NK-92 (cell line): ENCODE measurements around the gene SCAMP5.

Experiments used
- DNase-seq: peaks from one replicate; lab custom pipeline; 2025; ENCODE audit not compliant: unreplicated experiment; lab: John Stamatoyannopoulos, UW

SCAMP5 gene

GRCh38 chr15:75044258-75044878 lies 49.0 kb downstream of the SCAMP5 start:
- no peak for DNase-seq

GRCh38 chr15:75045332-75046015 lies 50.1 kb downstream of the SCAMP5 start:
- no peak for DNase-seq

- DNase-seq: no peak
Observed at GRCh38 chr15:75048394-75048793, 53.0 kb downstream of the SCAMP5 start.

GRCh38 chr15:75049392-75049791 lies 54.0 kb downstream of the SCAMP5 start:
- DNase-seq: no peak

- DNase-seq: no peak
Observed at GRCh38 chr15:75050283-75050682, 54.9 kb downstream of the SCAMP5 start.

- DNase-seq: no peak
Observed at GRCh38 chr15:75051191-75051608, 55.8 kb downstream of the SCAMP5 start.

DNA sequence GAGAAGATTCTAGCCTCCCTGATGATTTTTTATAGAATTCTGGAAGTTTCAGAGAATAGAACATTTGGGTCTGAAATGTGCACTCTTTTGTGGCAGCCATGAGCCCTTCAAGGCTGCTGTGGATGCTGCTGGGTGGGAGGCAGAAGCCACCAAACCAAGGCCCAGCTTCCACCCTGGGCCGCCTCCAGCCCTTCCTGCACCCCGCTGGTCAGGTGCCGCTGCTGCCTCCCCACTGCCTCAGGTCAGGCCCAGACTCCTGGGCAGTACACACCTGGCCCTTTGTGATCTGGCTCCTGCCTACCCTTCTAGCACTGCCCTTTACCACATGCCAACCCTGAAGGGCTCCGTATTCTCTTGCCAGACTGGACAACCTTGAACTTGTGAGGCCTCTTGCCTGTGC lies 56.3 kb downstream of the SCAMP5 start:
- DNase-seq: no peak

GRCh38 chr15:75052972-75053747 lies 57.8 kb downstream of the SCAMP5 start:
- no peak for DNase-seq

- no peak for DNase-seq
Observed at GRCh38 chr15:75053748-75054125, 58.4 kb downstream of the SCAMP5 start.

- DNase-seq: no peak
Observed at GRCh38 chr15:75054172-75054897, 59.0 kb downstream of the SCAMP5 start.

DNA sequence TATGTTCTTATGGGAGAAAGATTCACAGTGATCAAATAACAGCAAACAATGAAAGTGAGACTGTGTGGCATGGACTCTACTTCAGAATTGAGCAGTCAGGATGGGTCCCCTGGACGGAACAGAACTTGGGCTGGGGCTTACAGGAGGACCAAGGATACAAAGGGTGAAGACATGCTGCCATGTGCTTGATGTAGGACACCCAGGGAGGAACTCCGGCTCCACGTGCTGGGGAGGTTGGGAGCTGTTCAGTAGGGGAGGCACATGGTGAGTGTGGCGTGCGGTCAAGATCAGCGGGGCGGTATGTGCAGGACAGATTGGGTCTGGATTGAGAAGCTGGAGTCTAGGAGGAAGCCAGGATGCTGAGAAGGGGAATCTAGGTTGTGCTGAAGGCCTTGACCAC lies 60.7 kb downstream of the SCAMP5 start:
- no peak for DNase-seq

GRCh38 chr15:75058127-75058905 lies 63.0 kb downstream of the SCAMP5 start:
- DNase-seq: no peak

DNA sequence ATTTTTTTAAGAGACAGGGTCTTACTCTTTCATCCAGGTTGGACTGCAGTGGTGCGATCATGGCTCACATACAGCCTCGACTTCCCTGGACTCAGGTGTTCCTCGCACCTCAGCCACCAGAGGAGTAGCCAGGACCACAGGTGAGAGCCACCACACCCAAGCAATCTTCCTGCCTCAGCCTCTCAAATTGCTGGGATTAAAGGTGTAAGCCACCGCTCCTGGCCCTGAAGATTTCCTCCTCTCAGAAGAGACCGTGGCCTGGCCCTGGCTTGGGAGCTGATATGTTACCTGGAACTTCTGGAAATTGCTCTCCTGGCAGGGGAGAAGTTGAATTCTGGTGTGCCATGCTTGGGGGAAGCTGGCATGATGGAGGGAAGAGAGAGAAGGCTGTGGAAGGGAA lies 64.2 kb downstream of the SCAMP5 start:
- DNase-seq: no peak

GRCh38 chr15:75061272-75061671 lies 65.9 kb downstream of the SCAMP5 start:
- DNase-seq: no peak

DNA sequence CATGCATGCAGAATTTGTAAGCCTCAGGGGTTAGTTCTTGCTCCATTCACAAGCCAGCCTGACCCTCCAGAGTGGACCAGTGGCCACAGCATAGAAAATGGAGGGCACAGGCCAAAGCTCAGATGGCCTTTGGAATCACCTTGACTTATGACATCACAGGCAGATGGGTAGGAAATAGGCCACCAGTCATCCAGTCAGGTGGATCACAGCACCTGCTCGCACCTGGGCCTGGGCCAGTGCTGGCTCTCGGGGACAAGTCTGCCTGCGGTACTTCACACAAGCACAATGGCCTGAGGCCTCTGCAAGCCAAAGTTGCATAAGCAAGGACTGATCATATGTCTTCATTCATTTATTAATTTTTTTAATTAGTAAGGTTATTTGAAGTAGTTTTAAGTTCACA lies 67.3 kb downstream of the SCAMP5 start:
- DNase-seq: no peak

- no peak for DNase-seq
Observed at GRCh38 chr15:75063338-75063737, 68.0 kb downstream of the SCAMP5 start.

- DNase-seq: no peak
Observed at GRCh38 chr15:75063889-75064288, 68.5 kb downstream of the SCAMP5 start.

DNA sequence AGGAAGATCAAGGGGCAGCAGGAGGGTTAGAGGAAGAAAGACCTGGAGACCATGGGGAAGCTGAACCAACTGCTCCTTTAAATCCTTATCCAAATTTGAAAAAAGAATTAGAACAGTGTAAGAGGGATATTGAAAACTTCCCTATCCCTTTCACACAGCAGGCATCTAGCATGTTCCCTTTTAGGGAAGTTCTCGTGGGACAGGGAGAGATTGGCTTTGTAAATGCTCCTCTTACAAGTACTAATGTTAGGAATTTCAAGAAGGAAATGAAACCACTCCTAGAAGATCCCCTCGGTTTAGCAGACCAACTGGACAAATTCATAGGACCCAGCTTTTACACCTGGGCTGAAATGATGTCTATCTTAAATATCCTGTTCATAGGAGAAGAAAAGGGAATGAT lies 69.5 kb downstream of the SCAMP5 start:
- DNase-seq: no peak

DNA sequence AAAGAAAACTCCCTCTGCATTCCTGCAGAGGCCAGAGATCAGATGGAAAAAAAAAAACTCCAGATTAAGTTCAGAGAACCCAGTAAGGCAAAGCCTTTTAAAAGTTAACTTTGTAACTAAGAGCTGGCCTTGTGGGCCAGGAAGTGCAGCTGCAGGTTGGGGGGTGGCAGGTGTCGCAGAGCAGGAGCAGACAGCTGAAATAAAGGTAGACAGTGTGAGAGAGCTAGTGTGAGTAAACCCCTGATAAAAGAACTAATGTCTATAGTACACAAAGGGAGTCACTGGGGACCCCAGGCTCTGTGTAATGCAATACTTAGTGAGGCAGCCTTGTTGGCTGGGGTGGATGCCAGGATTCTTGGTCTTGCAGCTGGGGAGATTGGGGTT lies 70.1 kb downstream of the SCAMP5 start:
- DNase-seq: no peak

DNA sequence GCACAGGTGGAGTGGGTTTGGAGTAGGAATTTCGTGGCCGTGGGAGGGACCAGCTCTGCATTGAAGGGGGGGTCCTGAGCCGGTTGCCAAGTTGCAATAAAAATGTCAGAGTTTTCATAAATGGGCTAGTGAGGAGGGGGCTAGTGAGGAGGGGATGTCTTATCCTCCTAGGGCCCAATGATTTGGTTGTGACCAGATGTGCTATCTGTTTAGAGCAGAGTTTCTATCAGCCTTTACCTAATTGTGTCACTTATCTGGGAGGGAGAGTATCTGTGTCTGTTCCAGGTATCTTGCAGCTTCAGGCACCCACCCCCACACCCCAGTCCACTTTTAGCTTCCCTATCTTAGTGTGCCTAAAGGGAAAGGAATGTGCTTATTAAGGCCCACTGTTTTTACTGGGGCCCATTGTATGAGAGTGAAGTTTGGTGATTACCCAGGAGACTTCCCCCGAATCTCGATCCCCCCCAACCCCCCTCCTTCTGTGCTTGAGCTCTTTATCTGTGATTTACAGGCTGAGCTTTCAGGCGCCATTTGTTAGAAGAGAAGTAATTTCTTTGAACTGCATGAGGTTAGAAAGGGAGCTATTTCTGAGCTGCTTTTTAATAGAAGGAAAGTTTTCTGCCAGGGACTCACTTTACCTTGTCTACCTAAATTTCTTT lies 70.6 kb downstream of the SCAMP5 start:
- DNase-seq: no peak
